Naive thymus-derived CD4-positive, alpha-beta T cell (primary cell): ENCODE measurements around the gene ACAP2. TPM values are rescaled to one million over a fixed set of nuclear protein-coding genes. Genes with fewer than 3 reads are reported as not detected.
"Not testable (repeated sequence)": the region's sequence is repeated elsewhere in the genome, so short reads cannot be mapped to it uniquely, and the experiment has no call there.

Experiments
- ATAC-seq: fragments of 150-1000 bp; cut with Tn5 transposase; 2 replicates; pipeline ENCODE4 v1.10.0; 2021; ENCODE audit warnings: mild to moderate bottlenecking, moderate library complexity
- CTCF ChIA-PET: fragments of 350-600 bp; sonication (Branson Sonifier 250); formaldehyde crosslinking; loops from one replicate; lab custom pipeline; 2021; ENCODE audit warnings: antibody characterized with exemption; lab: Charles Lee
- POLR2A ChIA-PET: fragments of 350-600 bp; sonication (Branson Sonifier 250); formaldehyde crosslinking; loops from one replicate; lab custom pipeline; 2021; ENCODE audit warnings: antibody characterized with exemption, inconsistent platforms; lab: Charles Lee
- DNase-seq, 9 donors: peaks; one replicate each; pipeline versions ENCODE4 v3.0.0 to v3.0.0-alpha.2; 2020 to 2022; ENCODE audit warnings: mixed read lengths in 1 of 9
- H3K27ac ChIP-seq: one replicate; pipeline ENCODE4 v1.7.0; 2013; ENCODE audit warnings: mild to moderate bottlenecking, low read depth, low read length, moderate library complexity
- H3K27me3 ChIP-seq, 2 donors: one replicate each; pipeline ENCODE4 v1.7.0; 2013; ENCODE audit warnings: low read length in 2 of 2, mild to moderate bottlenecking in 2 of 2, moderate library complexity in 2 of 2; ENCODE audit not compliant: control insufficient read depth in 2 of 2, insufficient read depth in 2 of 2
- H3K36me3 ChIP-seq, 3 experiments: 1 replicate in 2 of 3; 2 replicates in 1 of 3; pipeline ENCODE4 v1.7.0; 2013; ENCODE audit warnings: low read length in 3 of 3, mild to moderate bottlenecking in 3 of 3, moderate library complexity in 1 of 3; ENCODE audit not compliant: insufficient read depth in 3 of 3, control insufficient read depth in 2 of 3
- H3K4me1 ChIP-seq, 2 donors: one replicate each; pipeline ENCODE4 v1.7.0; 2013; ENCODE audit warnings: low read length in 2 of 2, mild to moderate bottlenecking in 2 of 2, moderate library complexity in 1 of 2; ENCODE audit not compliant: control insufficient read depth in 2 of 2, insufficient read depth in 2 of 2
- H3K4me3 ChIP-seq: 2 replicates; pipeline ENCODE4 v1.7.0; 2013; ENCODE audit warnings: mild to moderate bottlenecking, low read length
- H3K9me3 ChIP-seq, 3 experiments: 1 replicate in 2 of 3; 2 replicates in 1 of 3; pipeline ENCODE4 v1.7.0; 2013; ENCODE audit warnings: low read length in 3 of 3; ENCODE audit not compliant: control insufficient read depth in 2 of 3
- H3K27ac Mint-ChIP-seq, 9 donors: one replicate each; pipeline ENCODE4 v1.8.0; 2020 to 2022; ENCODE audit warnings: mixed read lengths in 9 of 9, mild to moderate bottlenecking in 8 of 9, moderate library complexity in 5 of 9, inconsistent platforms in 2 of 9
- H3K27me3 Mint-ChIP-seq, 5 donors: one replicate each; pipeline ENCODE4 v1.8.0; 2021 to 2022; ENCODE audit warnings: mixed read lengths in 5 of 5, mild to moderate bottlenecking in 1 of 5
- H3K36me3 Mint-ChIP-seq, 5 donors: one replicate each; pipeline ENCODE4 v1.8.0; 2020 to 2022; ENCODE audit warnings: mixed read lengths in 5 of 5, mild to moderate bottlenecking in 3 of 5, inconsistent platforms in 1 of 5
- H3K4me1 Mint-ChIP-seq, 7 donors: one replicate each; pipeline ENCODE4 v1.8.0; 2020 to 2022; ENCODE audit warnings: mixed read lengths in 7 of 7, mild to moderate bottlenecking in 3 of 7, inconsistent platforms in 1 of 7
- H3K4me3 Mint-ChIP-seq, 10 donors: one replicate each; pipeline ENCODE4 v1.8.0; 2020 to 2022; ENCODE audit warnings: mild to moderate bottlenecking in 10 of 10, mixed read lengths in 10 of 10, moderate library complexity in 6 of 10, inconsistent platforms in 2 of 10
- H3K9me3 Mint-ChIP-seq, 11 donors: one replicate each; pipeline ENCODE4 v1.8.0; 2020 to 2022; ENCODE audit warnings: mixed read lengths in 11 of 11, mild to moderate bottlenecking in 4 of 11, inconsistent platforms in 1 of 11, moderate library complexity in 1 of 11
- intact Hi-C, 2 donors: fragments of 100-400 bp; cut with micrococcal nuclease; formaldehyde crosslinking; loops; one replicate each; pipeline ENCODE4 v1.15.1; 2023
- polyA plus RNA-seq, 2 donors: library from polyadenylated mRNA; unstranded; fragments of 300-500 nt; fragmentation: Illumina TruSeq; gene quantifications; one replicate each; pipeline ENCODE4 v1.2.3, GENCODE V29; 2021
- total RNA-seq, 6 experiments: library from RNA in 5 of 6; stranded (reverse) in 5 of 6; gene quantifications; 1 replicate in 5 of 6; 2 replicates in 1 of 6; pipeline ENCODE4 v1.2.3 and lab custom pipeline; 2021 to 2026

ACAP2 gene
- total and polyA plus RNA-seq, 7 experiments from 2014 or later, result 40.1 to 111 (median 72.6) TPM

DNA sequence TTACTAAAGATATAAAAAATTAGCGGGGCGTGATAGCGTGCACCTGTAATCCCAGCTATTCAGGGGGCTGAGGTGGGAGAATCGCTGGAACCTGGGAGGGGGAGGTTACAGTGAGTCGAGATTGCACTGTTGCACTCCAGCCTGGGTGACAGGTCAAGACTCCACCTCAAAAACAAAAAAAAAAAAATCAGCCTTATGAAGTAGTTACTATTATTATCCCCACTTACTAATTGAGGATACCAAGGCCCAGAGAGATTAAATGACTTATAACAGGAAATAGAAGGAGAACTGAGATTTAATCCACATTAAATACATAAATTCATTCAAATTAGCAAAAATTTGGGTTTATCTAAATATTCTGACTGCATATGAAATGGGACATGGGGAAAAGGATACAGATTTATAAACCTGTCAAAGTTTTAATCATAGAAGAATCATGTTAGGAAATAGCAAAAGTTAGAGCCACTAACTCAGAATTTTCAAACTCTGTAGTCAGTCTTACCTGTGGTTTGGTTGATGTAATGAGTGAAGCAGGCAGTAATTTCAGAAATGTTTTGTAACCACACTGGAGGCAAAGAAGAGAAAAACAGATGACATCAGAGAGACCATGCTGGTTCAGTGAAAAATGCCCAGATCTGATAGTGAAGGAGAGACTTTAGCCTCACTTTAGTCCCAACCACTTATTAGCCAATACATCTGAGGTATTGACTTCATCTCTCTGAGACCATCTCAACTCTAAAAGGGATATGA is 25.0 kb upstream of the ACAP2 start:
- ATAC-seq (peak; percentile 76), DNase-seq (peak in 6 of 9 donors; percentile 17 to 42 (median 28))
- Mint-ChIP-seq H3K4me3 (peak overlapping the region in 2 of 10 donors; percentile 3 to 33), H3K36me3 (peaks cover 11 to 15% (median 14%) of the 10 kb centered on the region in 5 donors), H3K4me1 (peaks cover 2 to 14% (median 10%) of the 10 kb centered on the region in 7 donors), H3K27ac (peak overlapping the region; percentile 6 to 90 (median 71)), H3K27me3 (peaks cover 0 to 2% (median 0%) of the 10 kb centered on the region in 5 donors), H3K9me3 (peaks cover 7 to 22% (median 12%) of the 10 kb centered on the region in 11 donors)
- H3K36me3 ChIP-seq, result no peaks in the 10 kb centered on the region
- CTCF ChIA-PET, result no interaction called here
- POLR2A ChIA-PET, result no interaction called here
- H3K9me3 ChIP-seq, result peaks cover 0 to 13% (median 0%) of the 10 kb centered on the region in 3 experiments
- H3K4me1 ChIP-seq, result no peaks in the 10 kb centered on the region
- no peaks in the 10 kb centered on the region for H3K27me3 ChIP-seq
- intact Hi-C loops, result no loop called here
- no peak overlapping the region for H3K4me3 ChIP-seq
- no peak overlapping the region for H3K27ac ChIP-seq

DNA sequence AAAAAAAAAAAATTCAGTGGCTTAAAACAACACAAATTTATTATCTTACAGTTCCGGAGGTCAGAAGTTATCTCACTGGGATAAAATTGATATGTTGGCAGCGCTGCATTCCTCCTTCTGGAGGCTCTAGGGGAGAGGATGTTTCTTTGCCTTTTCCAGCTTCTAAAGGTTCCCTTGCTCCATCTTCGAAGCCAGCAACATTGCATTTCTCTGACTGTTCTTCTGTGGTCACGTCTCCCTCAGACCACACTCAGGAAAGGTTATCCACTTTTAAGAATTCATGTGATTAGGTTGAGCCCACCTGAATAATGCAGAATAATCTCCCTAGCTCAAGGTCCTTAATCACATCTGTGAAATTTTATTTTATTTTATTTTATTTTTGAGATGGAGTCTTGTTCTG is 23.4 kb upstream of the ACAP2 start:
- H3K27me3 ChIP-seq, result no peaks in the 10 kb centered on the region
- no peak overlapping the region for H3K27ac ChIP-seq
- Mint-ChIP-seq H3K27ac (no peak overlapping the region), H3K27me3 (peaks cover 0 to 7% (median 0%) of the 10 kb centered on the region in 5 donors), H3K36me3 (peaks cover 11 to 15% (median 14%) of the 10 kb centered on the region in 5 donors), H3K9me3 (peaks cover 7 to 22% (median 12%) of the 10 kb centered on the region in 11 donors), H3K4me1 (peaks cover 2 to 14% (median 10%) of the 10 kb centered on the region in 7 donors), H3K4me3 (no peak overlapping the region)
- no peak for DNase-seq
- no peak overlapping the region for H3K4me3 ChIP-seq
- no peaks in the 10 kb centered on the region for H3K4me1 ChIP-seq
- H3K36me3 ChIP-seq, result no peaks in the 10 kb centered on the region
- peaks cover 0 to 13% (median 0%) of the 10 kb centered on the region in 3 experiments for H3K9me3 ChIP-seq
- ChIA-PET POLR2A (no interaction called here), CTCF (no interaction called here)
- intact Hi-C loops, result no loop called here
- no peak for ATAC-seq

DNA sequence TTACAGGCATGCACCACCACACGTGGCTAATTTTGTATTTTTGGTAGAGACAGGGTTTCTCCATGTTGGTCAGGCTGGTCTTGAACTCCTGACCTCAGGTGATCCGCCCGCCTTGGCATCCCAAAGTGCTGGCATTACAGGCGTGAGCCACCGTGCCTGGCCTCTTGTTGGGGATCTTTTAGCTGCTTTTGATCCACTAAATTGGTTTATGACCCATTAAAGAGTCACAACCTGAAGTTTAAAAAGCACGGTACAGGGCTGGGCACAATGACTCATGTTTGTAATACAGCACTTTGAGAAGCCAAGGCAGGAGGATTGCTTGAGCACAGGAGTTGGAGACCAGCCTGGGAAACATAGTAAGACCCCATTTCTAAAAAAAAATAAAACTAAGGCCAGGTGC is 20.1 kb upstream of the ACAP2 start:
- H3K4me1 ChIP-seq, H3K4me3 ChIP-seq, H3K36me3 Mint-ChIP-seq, H3K27me3 Mint-ChIP-seq, H3K9me3 Mint-ChIP-seq, H3K27ac ChIP-seq, ATAC-seq, H3K36me3 ChIP-seq, H3K27ac Mint-ChIP-seq, POLR2A ChIA-PET, H3K4me3 Mint-ChIP-seq, intact Hi-C loops, H3K9me3 ChIP-seq, DNase-seq, H3K27me3 ChIP-seq: not testable (repeated sequence)
- peaks cover 8 to 21% (median 19%) of the 10 kb centered on the region in 7 donors for H3K4me1 Mint-ChIP-seq
- CTCF ChIA-PET, result interaction anchor here (1.2 to 1.5 kb wide), 2 partner anchors 22 to 191 kb away, joined by 3 read pairs; partner anchors contain the start of gene XXYLT1

DNA sequence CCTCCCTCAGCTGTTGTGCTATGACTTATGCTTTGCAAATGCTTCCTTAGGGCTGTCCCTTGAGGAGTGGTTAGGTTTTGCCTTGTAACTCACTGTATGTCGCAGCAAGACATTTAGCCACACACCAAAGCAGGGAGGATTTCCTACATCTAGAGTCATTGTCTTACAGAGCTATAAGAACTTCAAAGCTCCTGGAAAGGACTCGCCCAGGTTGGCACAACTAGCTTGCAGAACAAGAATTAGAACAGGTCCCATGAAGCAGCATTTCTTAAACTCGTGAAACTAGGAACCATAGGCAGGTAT is 19.4 kb upstream of the ACAP2 start:
- H3K4me1 Mint-ChIP-seq, result peaks cover 7 to 18% (median 15%) of the 10 kb centered on the region in 7 donors
- no peaks in the 10 kb centered on the region for H3K27me3 ChIP-seq
- H3K4me1 ChIP-seq, result peaks cover 7 to 10% of the 10 kb centered on the region in 2 donors
- H3K4me3 ChIP-seq, result no peak overlapping the region
- H3K27ac ChIP-seq, result no peak overlapping the region
- H3K27ac Mint-ChIP-seq, result no peak overlapping the region
- POLR2A ChIA-PET, result interaction anchor here (0.7 kb wide), 1 partner anchor 20 kb away, joined by 3 read pairs; the partner anchor contains the start of gene ACAP2
- H3K9me3 ChIP-seq, result no peaks in the 10 kb centered on the region
- no peaks in the 10 kb centered on the region for H3K36me3 ChIP-seq
- H3K27me3 Mint-ChIP-seq, result peaks cover 0 to 5% (median 0%) of the 10 kb centered on the region in 5 donors
- no peaks in the 10 kb centered on the region for H3K36me3 Mint-ChIP-seq
- DNase-seq, result no peak
- H3K4me3 Mint-ChIP-seq, result no peak overlapping the region
- intact Hi-C loops, result no loop called here
- CTCF ChIA-PET, result interaction anchor here (0.7 to 1.5 kb wide), 3 partner anchors 21 to 191 kb away, joined by 3 to 4 read pairs (median 3); partner anchors contain the start of gene XXYLT1
- no peaks in the 10 kb centered on the region for H3K9me3 Mint-ChIP-seq
- no peak for ATAC-seq

DNA sequence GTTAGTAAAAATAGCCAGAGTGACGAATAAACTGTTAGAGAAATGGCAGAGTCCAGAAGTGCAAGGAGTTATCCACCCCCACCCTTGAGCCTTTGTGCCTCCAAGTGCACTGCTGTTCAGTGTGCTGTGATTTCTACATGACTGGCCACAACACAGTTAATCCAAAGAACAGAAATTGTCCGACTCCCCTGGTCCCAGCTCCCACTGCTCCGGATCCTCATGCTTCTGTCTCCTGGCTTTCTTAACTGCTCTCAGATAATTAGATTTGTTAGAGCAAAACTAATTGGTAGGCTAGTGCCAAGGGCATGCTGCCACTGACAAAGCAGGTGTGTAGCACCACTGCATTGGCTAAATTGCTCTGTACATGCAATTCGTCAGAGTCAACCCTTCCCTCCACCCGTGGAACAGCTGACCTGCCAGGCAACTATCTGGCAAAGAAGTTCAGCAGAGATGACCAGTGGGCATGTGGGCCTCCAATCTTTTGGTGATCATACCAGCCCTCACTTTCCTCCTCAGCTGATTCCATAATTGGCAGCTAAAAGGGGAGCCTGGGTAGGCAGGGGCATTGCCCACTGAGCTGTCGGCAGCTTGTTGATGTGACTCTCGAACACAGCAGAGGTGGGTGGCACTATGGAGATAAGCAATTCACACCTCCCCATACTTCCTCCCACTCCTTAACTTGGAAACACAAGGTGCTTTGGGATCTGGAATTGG is 18.9 kb upstream of the ACAP2 start:
- H3K4me3 ChIP-seq, result no peak overlapping the region
- Mint-ChIP-seq H3K27ac (no peak overlapping the region), H3K4me1 (peaks cover 7 to 19% (median 15%) of the 10 kb centered on the region in 7 donors), H3K36me3 (no peaks in the 10 kb centered on the region), H3K27me3 (peaks cover 0 to 5% (median 0%) of the 10 kb centered on the region in 5 donors), H3K9me3 (no peaks in the 10 kb centered on the region), H3K4me3 (no peak overlapping the region)
- POLR2A ChIA-PET, result interaction anchor here (0.7 kb wide), 1 partner anchor 20 kb away, joined by 3 read pairs; the partner anchor contains the start of gene ACAP2
- peaks cover 7 to 10% of the 10 kb centered on the region in 2 donors for H3K4me1 ChIP-seq
- H3K27me3 ChIP-seq, result no peaks in the 10 kb centered on the region
- CTCF ChIA-PET, result interaction anchor here (0.6 to 1.5 kb wide), 5 partner anchors 10 to 190 kb away, joined by 3 to 4 read pairs (median 3); partner anchors contain the start of gene XXYLT1
- no peak for DNase-seq
- H3K9me3 ChIP-seq, result no peaks in the 10 kb centered on the region
- H3K27ac ChIP-seq, result no peak overlapping the region
- H3K36me3 ChIP-seq, result no peaks in the 10 kb centered on the region
- intact Hi-C loops, result no loop called here
- no peak for ATAC-seq

DNA sequence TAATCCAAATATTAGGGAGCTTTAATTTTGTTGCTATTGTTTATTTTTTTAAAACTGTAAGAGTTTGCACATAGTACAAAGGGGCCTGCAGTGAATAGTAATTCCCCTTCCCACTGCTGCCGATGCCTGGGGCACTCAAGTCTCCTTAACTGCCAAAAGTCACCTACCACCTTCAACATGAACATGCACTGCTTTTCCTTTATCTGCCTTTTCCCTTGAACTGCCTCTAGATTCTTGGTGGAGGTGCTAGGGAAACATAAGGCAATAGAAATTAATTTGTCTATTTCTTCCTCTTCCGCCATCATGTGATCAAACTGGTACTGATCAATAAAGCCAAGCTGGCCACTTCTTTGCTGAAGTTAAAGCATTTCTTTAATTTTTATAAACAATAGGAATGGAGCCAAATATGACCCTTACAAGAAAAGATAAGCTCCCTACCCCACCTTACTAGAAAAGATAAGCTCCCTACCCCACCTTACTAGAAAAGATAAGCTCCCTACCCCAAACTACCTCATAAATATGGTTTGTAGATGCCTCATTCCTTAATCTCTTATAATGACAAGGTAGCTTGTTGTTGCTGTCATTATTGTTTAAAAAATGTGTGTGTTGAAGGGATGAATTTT is 17.4 kb upstream of the ACAP2 start:
- no peaks in the 10 kb centered on the region for H3K36me3 ChIP-seq
- no peak for DNase-seq
- ATAC-seq, result no peak
- Mint-ChIP-seq H3K4me3 (peak overlapping the region in 2 of 10 donors; percentile 1 to 17), H3K4me1 (peaks cover 7 to 32% (median 25%) of the 10 kb centered on the region in 7 donors), H3K36me3 (no peaks in the 10 kb centered on the region), H3K27me3 (peaks cover 0 to 5% (median 0%) of the 10 kb centered on the region in 5 donors), H3K9me3 (peaks cover 0 to 2% (median 0%) of the 10 kb centered on the region in 11 donors), H3K27ac (peak overlapping the region in 7 of 9 donors; percentile 23 to 79 (median 62))
- ChIA-PET CTCF (interaction anchor here (0.6 to 0.7 kb wide), 2 partner anchors 18 to 1180 kb away, joined by 3 read pairs; no protein-coding TSS in a partner anchor), POLR2A (interaction anchor here (1.0 to 1.7 kb wide), 2 partner anchors 17 to 19 kb away, joined by 3 to 8 read pairs; partner anchors contain the start of gene ACAP2)
- no peak overlapping the region for H3K4me3 ChIP-seq
- H3K27me3 ChIP-seq, result no peaks in the 10 kb centered on the region
- intact Hi-C loops, result no loop called here
- no peak overlapping the region for H3K27ac ChIP-seq
- H3K4me1 ChIP-seq, result peaks cover 7 to 16% of the 10 kb centered on the region in 2 donors
- H3K9me3 ChIP-seq, result no peaks in the 10 kb centered on the region
